K562 (cell line): Measurements from ENCODE around the gene TOP3A.

Source experiments
- NFYB ChIP-seq: IDR thresholded peaks from 2 replicates; pipeline ENCODE4 v1.6.1; 2011; ENCODE audit warnings: mild to moderate bottlenecking, moderate library complexity; ENCODE audit not compliant: insufficient read length; ENCODE audit errors: extremely low read depth
- PHF21A ChIP-seq: fragments of 450-650 bp; IDR thresholded peaks from 2 replicates; pipeline ENCODE4 v1.6.1; 2017; ENCODE audit warnings: low read depth, borderline replicate concordance
- SREBF2 ChIP-seq: sonication (generic); formaldehyde crosslinking; IDR thresholded peaks from 2 replicates; pipeline ENCODE4 v1.4.0; 2020; ENCODE audit warnings: mild to moderate bottlenecking, missing genetic modification reagents
- ZNF253 ChIP-seq: fragments of 250-450 bp; sonication (Bioruptor Pico); conservative IDR thresholded peaks from 2 replicates; pipeline ENCODE4 v1.6.1; 2021; ENCODE audit warnings: mild to moderate bottlenecking
- TF ChIP-seq, protein P1 (sequence below), 3 experiments: IDR thresholded peaks in 2 of 3; conservative IDR thresholded peaks in 1 of 3; 2 replicates each; pipeline ENCODE4 v1.5.1; 2011 to 2012; ENCODE audit warnings: low read length in 3 of 3, mild to moderate bottlenecking in 3 of 3, control low read depth in 2 of 3, improper control_type of control experiment in 1 of 3, inconsistent platforms in 1 of 3, low read depth in 1 of 3, mixed read lengths in 1 of 3, moderate library complexity in 1 of 3; ENCODE audit not compliant: insufficient read depth in 2 of 3

GRCh38 chr17:18256351-18256750, 58.4 kb downstream of the TOP3A start:
- TF ChIP-seq NFYB = no peak
- TF ChIP-seq SREBF2 (CRISPR knock-in tag) = no peak
- TF ChIP-seq, protein P1, sequence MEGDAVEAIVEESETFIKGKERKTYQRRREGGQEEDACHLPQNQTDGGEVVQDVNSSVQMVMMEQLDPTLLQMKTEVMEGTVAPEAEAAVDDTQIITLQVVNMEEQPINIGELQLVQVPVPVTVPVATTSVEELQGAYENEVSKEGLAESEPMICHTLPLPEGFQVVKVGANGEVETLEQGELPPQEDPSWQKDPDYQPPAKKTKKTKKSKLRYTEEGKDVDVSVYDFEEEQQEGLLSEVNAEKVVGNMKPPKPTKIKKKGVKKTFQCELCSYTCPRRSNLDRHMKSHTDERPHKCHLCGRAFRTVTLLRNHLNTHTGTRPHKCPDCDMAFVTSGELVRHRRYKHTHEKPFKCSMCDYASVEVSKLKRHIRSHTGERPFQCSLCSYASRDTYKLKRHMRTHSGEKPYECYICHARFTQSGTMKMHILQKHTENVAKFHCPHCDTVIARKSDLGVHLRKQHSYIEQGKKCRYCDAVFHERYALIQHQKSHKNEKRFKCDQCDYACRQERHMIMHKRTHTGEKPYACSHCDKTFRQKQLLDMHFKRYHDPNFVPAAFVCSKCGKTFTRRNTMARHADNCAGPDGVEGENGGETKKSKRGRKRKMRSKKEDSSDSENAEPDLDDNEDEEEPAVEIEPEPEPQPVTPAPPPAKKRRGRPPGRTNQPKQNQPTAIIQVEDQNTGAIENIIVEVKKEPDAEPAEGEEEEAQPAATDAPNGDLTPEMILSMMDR (IDR thresholded peaks at IDR 0.05 in 2 of 3, conservative IDR thresholded peaks at IDR 0.05 in 1 of 3; ENCODE audit: insufficient read depth in 2 of 3, low read depth in 1 of 3, low read length in 3 of 3) = no peak
- TF ChIP-seq ZNF253 (CRISPR knock-in tag) = no peak
- no peak for TF ChIP-seq PHF21A
